COR-L47 (cell line): ENCODE results near the gene C16orf95.
"Not testable (repeated sequence)": the region's sequence is repeated elsewhere in the genome, so short reads cannot be mapped to it uniquely, and the experiment has no call there.

Experiments used
- DNase-seq: peaks from one replicate; lab custom pipeline; 2025; lab: John Stamatoyannopoulos, UW

Gene C16orf95

GRCh38 chr16:87346517-87347060, 29.4 kb upstream of the C16orf95 start:
- no peak for DNase-seq

- no peak for DNase-seq
These were observed 28.7 kb upstream of the C16orf95 start for GRCh38 chr16:87345726-87346424.

- no peak for DNase-seq
These were observed 27.9 kb upstream of the C16orf95 start for GRCh38 chr16:87344931-87345631.

- no peak for DNase-seq
These were observed 27.2 kb upstream of the C16orf95 start for GRCh38 chr16:87344165-87344930.

- DNase-seq: no peak
These were observed 26.5 kb upstream of the C16orf95 start for GRCh38 chr16:87343753-87344050.

GRCh38 chr16:87342978-87343752, 26.0 kb upstream of the C16orf95 start:
- no peak for DNase-seq

GRCh38 chr16:87342504-87342903, 25.3 kb upstream of the C16orf95 start:
- no peak for DNase-seq

- no peak for DNase-seq
These were observed 23.0 kb upstream of the C16orf95 start for GRCh38 chr16:87340198-87340597.

- DNase-seq: not testable (repeated sequence)
These were observed 22.5 kb upstream of the C16orf95 start for GRCh38 chr16:87339724-87340105.

GRCh38 chr16:87339086-87339723, 22.0 kb upstream of the C16orf95 start:
- DNase-seq: no peak

- DNase-seq: no peak
These were observed 21.1 kb upstream of the C16orf95 start for GRCh38 chr16:87338155-87338765.

- DNase-seq: no peak
These were observed 20.1 kb upstream of the C16orf95 start for GRCh38 chr16:87337262-87337771.

GRCh38 chr16:87336434-87337240, 19.4 kb upstream of the C16orf95 start:
- DNase-seq: no peak

GRCh38 chr16:87335625-87336433, 18.6 kb upstream of the C16orf95 start:
- no peak for DNase-seq

- DNase-seq: no peak
These were observed 17.7 kb upstream of the C16orf95 start for GRCh38 chr16:87334651-87335624.

GRCh38 chr16:87333581-87334331, 16.6 kb upstream of the C16orf95 start:
- no peak for DNase-seq

GRCh38 chr16:87333101-87333500, 15.9 kb upstream of the C16orf95 start:
- DNase-seq: no peak
